HG03139 (cell line): ENCODE results near the gene OAS1.

Experiments used
- ATAC-seq: cut with Tn5 transposase; IDR thresholded peaks from one replicate; pipeline ENCODE4 v1.9.1; 2021; ENCODE audit not compliant: unreplicated experiment

Gene OAS1

DNA sequence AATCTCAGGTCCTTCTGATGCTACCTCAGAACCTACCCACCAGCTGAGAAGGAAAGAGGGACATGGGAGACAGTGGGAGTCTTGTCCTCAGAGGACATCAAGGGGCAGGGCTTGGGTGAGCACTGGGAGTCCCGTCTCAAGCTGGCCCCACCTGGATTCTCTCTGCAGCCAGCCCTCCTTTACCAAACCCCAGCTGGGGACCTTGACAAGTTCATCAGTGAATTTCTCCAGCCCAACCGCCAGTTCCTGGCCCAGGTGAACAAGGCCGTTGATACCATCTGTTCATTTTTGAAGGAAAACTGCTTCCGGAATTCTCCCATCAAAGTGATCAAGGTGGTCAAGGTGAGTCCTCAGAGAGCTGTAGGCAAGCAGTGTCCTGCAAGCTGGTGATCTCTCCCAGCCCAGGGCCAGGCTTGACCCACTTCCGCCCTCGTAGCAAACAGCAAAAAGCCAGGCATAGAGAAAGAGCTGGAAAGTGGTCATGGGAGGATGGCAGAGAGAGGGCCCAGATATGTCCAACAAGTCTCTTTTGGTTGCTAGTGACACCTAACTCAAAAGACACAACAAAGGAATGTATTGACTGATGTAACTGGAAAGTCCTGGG lies 57.4 kb downstream of the OAS1 start:
- ATAC-seq = no peak

- ATAC-seq = no peak
Observed at GRCh38 chr12:112964915-112965314, 58.2 kb downstream of the OAS1 start.

DNA sequence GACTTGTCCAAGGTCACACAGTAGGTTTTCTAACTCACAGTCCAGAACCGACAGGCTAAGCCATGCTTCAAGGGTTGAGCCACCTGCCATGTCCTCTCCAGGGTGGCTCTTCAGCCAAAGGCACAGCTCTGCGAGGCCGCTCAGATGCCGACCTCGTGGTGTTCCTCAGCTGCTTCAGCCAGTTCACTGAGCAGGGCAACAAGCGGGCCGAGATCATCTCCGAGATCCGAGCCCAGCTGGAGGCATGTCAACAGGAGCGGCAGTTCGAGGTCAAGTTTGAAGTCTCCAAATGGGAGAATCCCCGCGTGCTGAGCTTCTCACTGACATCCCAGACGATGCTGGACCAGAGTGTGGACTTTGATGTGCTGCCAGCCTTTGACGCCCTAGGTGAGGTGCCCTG lies 58.9 kb downstream of the OAS1 start:
- no peak for ATAC-seq

DNA sequence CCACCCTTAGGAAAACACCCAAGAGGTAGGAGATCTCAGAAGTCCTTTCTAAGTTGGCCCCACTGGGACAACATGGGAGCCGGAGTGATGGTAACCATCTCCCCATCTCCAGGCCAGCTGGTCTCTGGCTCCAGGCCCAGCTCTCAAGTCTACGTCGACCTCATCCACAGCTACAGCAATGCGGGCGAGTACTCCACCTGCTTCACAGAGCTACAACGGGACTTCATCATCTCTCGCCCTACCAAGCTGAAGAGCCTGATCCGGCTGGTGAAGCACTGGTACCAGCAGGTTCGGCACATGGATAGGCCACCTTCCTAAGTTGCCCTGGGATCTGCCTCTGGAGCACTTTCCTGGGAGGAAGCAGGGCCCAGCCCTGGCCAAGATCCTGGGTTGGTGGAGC lies 60.5 kb downstream of the OAS1 start:
- no peak for ATAC-seq

GRCh38 chr12:112967858-112968257 lies 61.1 kb downstream of the OAS1 start:
- no peak for ATAC-seq
